ENCODE data around the gene FEV. TPM values are rescaled to one million over a fixed set of nuclear protein-coding genes. Genes with fewer than 3 reads are reported as not detected.

The FEV gene
- total RNA-seq, 1 donor from 2014 or later = not detected

DNA sequence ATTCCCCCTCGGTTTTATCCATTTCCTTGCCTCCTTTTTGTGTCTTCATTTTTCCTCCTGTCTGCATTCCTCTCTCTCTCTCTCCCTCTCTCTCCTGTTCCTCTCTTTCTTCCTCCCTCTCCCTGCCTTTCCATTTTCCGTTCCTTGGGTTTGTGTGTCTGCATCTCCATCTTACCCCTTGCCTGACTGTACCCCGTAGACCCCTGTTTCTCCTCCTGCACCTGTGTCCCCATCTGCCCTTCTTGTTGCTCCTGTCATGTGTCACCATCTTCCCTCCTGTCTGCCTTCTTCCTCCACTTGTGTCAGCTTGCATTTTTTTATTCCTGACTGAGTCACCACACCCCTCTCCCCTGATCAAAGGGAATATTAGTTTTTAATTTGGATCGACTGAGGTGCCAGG, 23.8 kb downstream of the FEV start:
- Histone ChIP-seq H3K4me1 (ENCODE audit: control insufficient read depth in 3 of 3, insufficient read depth in 3 of 3, low read length in 3 of 3) (peaks cover 3 to 5% (median 3%) of the 10 kb centered on the region in 3 donors), H3K27me3 (ENCODE audit: control insufficient read depth in 3 of 3, insufficient read depth in 3 of 3, low read length in 3 of 3) (peaks cover 64 to 76% (median 70%) of the 10 kb centered on the region in 3 donors), H3K9ac (ENCODE audit: low read depth in 1 of 3, low read length in 3 of 3) (no peak overlapping the region), H3K36me3 (ENCODE audit: control insufficient read depth in 3 of 3, insufficient read depth in 3 of 3, low read length in 3 of 3) (no peaks in the 10 kb centered on the region), H3K4me3 (ENCODE audit: low read length in 3 of 3) (no peak overlapping the region), H3K9me3 (ENCODE audit: control insufficient read depth in 3 of 3, low read length in 3 of 3) (no peaks in the 10 kb centered on the region), H3K27ac (ENCODE audit: low read depth, low read length) (no peak overlapping the region)

GRCh38 chr2:218960309-218961165, 24.4 kb downstream of the FEV start:
- Histone ChIP-seq H3K9me3 (ENCODE audit: control insufficient read depth in 3 of 3, low read length in 3 of 3) (no peaks in the 10 kb centered on the region), H3K27me3 (ENCODE audit: control insufficient read depth in 3 of 3, insufficient read depth in 3 of 3, low read length in 3 of 3) (peaks cover 64 to 76% (median 69%) of the 10 kb centered on the region in 3 donors), H3K9ac (ENCODE audit: low read depth in 1 of 3, low read length in 3 of 3) (no peak overlapping the region), H3K36me3 (ENCODE audit: control insufficient read depth in 3 of 3, insufficient read depth in 3 of 3, low read length in 3 of 3) (no peaks in the 10 kb centered on the region), H3K4me3 (ENCODE audit: low read length in 3 of 3) (no peak overlapping the region), H3K4me1 (ENCODE audit: control insufficient read depth in 3 of 3, insufficient read depth in 3 of 3, low read length in 3 of 3) (peaks cover 3 to 5% (median 3%) of the 10 kb centered on the region in 3 donors), H3K27ac (ENCODE audit: low read depth, low read length) (no peak overlapping the region)

- peak overlapping the region in 1 of 3 donors; percentile 55 for H3K4me3 ChIP-seq (ENCODE audit: low read length in 3 of 3)
- no peak overlapping the region for H3K27ac ChIP-seq (ENCODE audit: low read depth, low read length)
- H3K9ac ChIP-seq (ENCODE audit: low read depth in 1 of 3, low read length in 3 of 3) = no peak overlapping the region
- H3K4me1 ChIP-seq (ENCODE audit: control insufficient read depth in 3 of 3, insufficient read depth in 3 of 3, low read length in 3 of 3) = peaks cover 3 to 5% (median 3%) of the 10 kb centered on the region in 3 donors
- H3K36me3 ChIP-seq (ENCODE audit: control insufficient read depth in 3 of 3, insufficient read depth in 3 of 3, low read length in 3 of 3) = no peaks in the 10 kb centered on the region
- H3K9me3 ChIP-seq (ENCODE audit: control insufficient read depth in 3 of 3, low read length in 3 of 3) = no peaks in the 10 kb centered on the region
- peaks cover 64 to 80% (median 72%) of the 10 kb centered on the region in 3 donors for H3K27me3 ChIP-seq (ENCODE audit: control insufficient read depth in 3 of 3, insufficient read depth in 3 of 3, low read length in 3 of 3)
Measured at GRCh38 chr2:218959761-218960308, 25.1 kb downstream of the FEV start.

DNA sequence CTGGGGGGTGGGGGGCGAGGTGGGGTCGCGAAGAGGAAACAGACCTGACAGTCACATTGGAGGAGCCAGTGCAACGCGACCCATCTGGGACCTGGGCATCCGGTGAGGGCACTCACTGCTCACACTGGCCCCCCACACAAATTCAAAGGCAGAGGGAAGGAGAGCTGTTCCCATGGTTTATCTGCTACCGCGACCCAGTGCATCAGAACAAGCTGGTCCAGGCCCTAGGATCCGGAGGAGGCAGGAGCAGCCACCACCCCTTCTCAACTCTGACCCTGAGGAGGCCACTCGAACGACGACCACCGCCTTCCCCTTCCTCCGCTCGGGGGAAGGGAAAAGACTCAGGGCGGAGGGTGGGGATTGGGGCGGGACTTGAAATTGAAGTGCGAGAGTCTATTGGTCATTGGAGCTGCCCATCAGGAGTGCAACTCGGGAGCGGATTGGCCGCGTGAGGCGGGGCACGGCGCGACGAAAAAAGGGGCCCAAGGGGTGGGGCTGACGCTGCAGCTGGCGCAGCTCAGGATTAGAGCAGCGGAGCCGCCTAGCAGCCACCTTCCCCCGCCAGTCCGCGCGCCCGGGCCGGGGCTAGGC, 25.7 kb downstream of the FEV start, which contains the start of gene CDK5R2:
CDK5R2 (plus strand) TSS at position 526 of the 591 bp plus-strand sequence. CDS start 155 bp downstream, outside the sequence.
- peaks cover 3 to 5% (median 3%) of the 10 kb centered on the region in 3 donors for H3K4me1 ChIP-seq (ENCODE audit: control insufficient read depth in 3 of 3, insufficient read depth in 3 of 3, low read length in 3 of 3)

GRCh38 chr2:218958276-218958675, 26.7 kb downstream of the FEV start:
- Histone ChIP-seq H3K27me3 (ENCODE audit: control insufficient read depth in 3 of 3, insufficient read depth in 3 of 3, low read length in 3 of 3) (peaks cover 55 to 77% (median 65%) of the 10 kb centered on the region in 3 donors), H3K4me1 (ENCODE audit: control insufficient read depth in 3 of 3, insufficient read depth in 3 of 3, low read length in 3 of 3) (peaks cover 3 to 5% (median 3%) of the 10 kb centered on the region in 3 donors), H3K9ac (ENCODE audit: low read depth in 1 of 3, low read length in 3 of 3) (no peak overlapping the region), H3K36me3 (ENCODE audit: control insufficient read depth in 3 of 3, insufficient read depth in 3 of 3, low read length in 3 of 3) (no peaks in the 10 kb centered on the region), H3K27ac (ENCODE audit: low read depth, low read length) (no peak overlapping the region), H3K4me3 (ENCODE audit: low read length in 3 of 3) (no peak overlapping the region), H3K9me3 (ENCODE audit: control insufficient read depth in 3 of 3, low read length in 3 of 3) (no peaks in the 10 kb centered on the region)

More for the DNA sequence above, 25.7 kb downstream of the FEV start, which contains the start of gene CDK5R2:
- Histone ChIP-seq H3K27me3 (ENCODE audit: control insufficient read depth in 3 of 3, insufficient read depth in 3 of 3, low read length in 3 of 3) (peaks cover 61 to 77% (median 67%) of the 10 kb centered on the region in 3 donors), H3K27ac (ENCODE audit: low read depth, low read length) (no peak within 1 kb of the TSS), H3K9ac (ENCODE audit: low read depth in 1 of 3, low read length in 3 of 3) (no peak within 1 kb of the TSS), H3K4me3 (ENCODE audit: low read length in 3 of 3) (peak within 1 kb of the TSS in 1 of 3 donors; percentile 55), H3K9me3 (ENCODE audit: control insufficient read depth in 3 of 3, low read length in 3 of 3) (no peaks in the 10 kb centered on the region), H3K36me3 (ENCODE audit: control insufficient read depth in 3 of 3, insufficient read depth in 3 of 3, low read length in 3 of 3) (no peaks in the 10 kb centered on the region)

DNA sequence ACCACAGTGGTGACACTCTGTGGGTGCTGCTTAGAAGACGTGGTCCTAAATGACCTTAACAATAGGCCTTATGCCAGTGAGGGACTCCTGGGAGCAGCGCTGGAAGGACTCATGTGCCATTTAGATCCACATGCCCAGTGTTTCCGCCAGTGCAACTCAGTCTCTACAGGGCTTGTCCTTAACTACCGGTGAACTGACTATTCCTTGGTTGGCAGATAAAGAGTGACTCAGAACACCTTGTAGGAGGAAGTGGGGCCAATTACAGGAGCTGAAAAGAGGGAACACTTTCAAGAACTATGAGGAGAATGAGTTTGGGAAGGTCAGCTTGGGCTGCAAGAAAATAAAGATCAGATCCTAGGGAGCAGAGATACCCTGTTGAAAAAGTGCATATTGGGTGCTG, 27.3 kb downstream of the FEV start:
- Histone ChIP-seq H3K4me3 (ENCODE audit: low read length in 3 of 3) (no peak overlapping the region), H3K27ac (ENCODE audit: low read depth, low read length) (no peak overlapping the region), H3K27me3 (ENCODE audit: control insufficient read depth in 3 of 3, insufficient read depth in 3 of 3, low read length in 3 of 3) (peaks cover 49 to 74% (median 63%) of the 10 kb centered on the region in 3 donors), H3K4me1 (ENCODE audit: control insufficient read depth in 3 of 3, insufficient read depth in 3 of 3, low read length in 3 of 3) (peaks cover 3 to 5% (median 3%) of the 10 kb centered on the region in 3 donors), H3K9ac (ENCODE audit: low read depth in 1 of 3, low read length in 3 of 3) (no peak overlapping the region), H3K9me3 (ENCODE audit: control insufficient read depth in 3 of 3, low read length in 3 of 3) (no peaks in the 10 kb centered on the region), H3K36me3 (ENCODE audit: control insufficient read depth in 3 of 3, insufficient read depth in 3 of 3, low read length in 3 of 3) (no peaks in the 10 kb centered on the region)

DNA sequence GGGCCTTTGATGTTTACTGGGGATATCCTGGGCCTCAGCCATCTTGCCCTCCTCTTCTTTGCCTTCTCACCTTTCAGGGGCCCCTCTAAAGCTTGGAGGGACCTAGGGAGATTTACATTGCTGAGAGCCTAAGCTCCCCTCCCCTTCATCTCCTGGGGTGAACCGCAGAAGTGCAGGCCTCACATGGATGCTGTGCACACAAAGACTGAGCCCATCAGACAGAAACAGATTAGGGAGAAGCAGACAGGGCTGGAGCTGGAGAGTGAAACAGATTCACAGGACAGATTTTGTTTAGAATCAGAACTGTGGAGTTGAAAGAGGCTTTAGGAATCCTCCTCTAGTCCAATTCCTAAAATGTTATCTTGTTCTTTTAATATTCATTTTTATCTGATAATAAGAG, 28.9 kb downstream of the FEV start:
- no peaks in the 10 kb centered on the region for H3K9me3 ChIP-seq (ENCODE audit: control insufficient read depth in 3 of 3, low read length in 3 of 3)
- no peak overlapping the region for H3K27ac ChIP-seq (ENCODE audit: low read depth, low read length)
- H3K27me3 ChIP-seq (ENCODE audit: control insufficient read depth in 3 of 3, insufficient read depth in 3 of 3, low read length in 3 of 3) = peaks cover 36 to 58% (median 52%) of the 10 kb centered on the region in 3 donors
- no peak overlapping the region for H3K4me3 ChIP-seq (ENCODE audit: low read length in 3 of 3)
- no peaks in the 10 kb centered on the region for H3K36me3 ChIP-seq (ENCODE audit: control insufficient read depth in 3 of 3, insufficient read depth in 3 of 3, low read length in 3 of 3)
- peaks cover 3 to 5% (median 3%) of the 10 kb centered on the region in 3 donors for H3K4me1 ChIP-seq (ENCODE audit: control insufficient read depth in 3 of 3, insufficient read depth in 3 of 3, low read length in 3 of 3)
- no peak overlapping the region for H3K9ac ChIP-seq (ENCODE audit: low read depth in 1 of 3, low read length in 3 of 3)

DNA sequence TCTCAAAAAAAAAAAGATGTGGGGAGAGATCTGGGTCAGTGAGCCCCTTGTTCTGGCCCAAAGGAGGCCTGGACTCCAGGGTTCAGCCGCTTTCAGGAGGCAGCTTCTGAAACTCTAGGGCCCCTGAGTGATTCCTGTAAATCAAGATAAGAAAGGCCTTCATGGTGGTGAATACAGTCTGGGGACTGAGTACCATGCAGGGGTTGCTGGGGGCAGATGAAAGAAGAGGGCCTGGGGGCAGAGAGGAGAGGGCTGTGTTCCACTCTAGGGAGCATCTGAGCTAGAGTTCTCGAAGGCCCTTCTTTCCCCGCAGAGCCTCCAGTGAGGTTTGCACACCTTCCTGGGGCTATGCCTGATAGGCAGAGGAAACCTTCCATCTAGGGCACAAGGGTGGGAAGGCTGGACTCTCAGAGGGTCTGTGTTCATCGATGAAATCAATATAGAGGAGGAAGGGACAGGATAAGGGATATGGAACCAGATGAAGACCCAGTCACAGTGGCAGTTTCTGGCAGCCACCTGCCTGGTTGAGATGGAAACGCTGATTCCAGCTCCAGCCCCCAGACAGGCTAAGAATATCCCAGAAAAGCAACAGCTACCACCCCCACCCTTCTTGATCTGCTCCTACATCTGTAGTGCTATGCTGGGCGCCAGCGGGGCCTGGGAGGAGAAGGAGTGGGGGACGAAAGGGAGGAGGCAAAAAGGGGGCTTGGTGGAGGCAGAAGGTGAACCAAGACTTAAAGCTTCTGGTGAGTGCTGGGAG, 30.3 kb downstream of the FEV start:
- Histone ChIP-seq H3K27ac (ENCODE audit: low read depth, low read length) (no peak overlapping the region), H3K9ac (ENCODE audit: low read depth in 1 of 3, low read length in 3 of 3) (no peak overlapping the region), H3K4me1 (ENCODE audit: control insufficient read depth in 3 of 3, insufficient read depth in 3 of 3, low read length in 3 of 3) (peaks cover 0 to 2% (median 0%) of the 10 kb centered on the region in 3 donors), H3K27me3 (ENCODE audit: control insufficient read depth in 3 of 3, insufficient read depth in 3 of 3, low read length in 3 of 3) (peaks cover 28 to 50% (median 43%) of the 10 kb centered on the region in 3 donors), H3K36me3 (ENCODE audit: control insufficient read depth in 3 of 3, insufficient read depth in 3 of 3, low read length in 3 of 3) (no peaks in the 10 kb centered on the region), H3K9me3 (ENCODE audit: control insufficient read depth in 3 of 3, low read length in 3 of 3) (no peaks in the 10 kb centered on the region), H3K4me3 (ENCODE audit: low read length in 3 of 3) (no peak overlapping the region)

DNA sequence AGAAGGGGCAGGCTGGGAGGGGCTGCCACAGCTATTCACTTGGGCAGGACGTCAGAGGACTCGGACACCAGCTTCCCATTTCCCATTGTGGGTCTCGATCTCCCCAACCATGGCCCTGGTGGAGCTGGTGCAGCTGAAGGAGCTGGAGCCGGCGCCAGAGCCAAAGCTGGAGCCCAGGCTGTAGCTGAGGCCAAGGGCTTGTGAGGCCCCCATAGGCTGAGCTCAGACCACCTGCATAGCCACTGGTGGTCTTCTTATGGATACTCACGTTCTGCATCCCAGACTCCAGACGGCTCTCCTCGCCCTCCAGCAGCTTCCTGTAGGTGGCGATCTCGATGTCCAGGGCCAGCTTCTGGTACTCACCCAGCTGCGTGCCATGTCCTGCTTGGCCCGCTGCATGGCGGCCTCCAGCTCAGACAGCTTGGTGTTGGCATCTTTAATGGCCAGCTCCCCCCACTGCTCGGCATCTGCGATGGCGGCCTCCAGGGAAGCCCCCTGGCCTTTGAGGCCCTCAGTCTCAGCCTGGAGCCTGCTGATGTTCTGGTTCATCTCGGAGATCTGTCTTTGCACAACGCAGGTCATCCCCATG, 31.5 kb downstream of the FEV start:
- Histone ChIP-seq H3K4me1 (ENCODE audit: control insufficient read depth in 3 of 3, insufficient read depth in 3 of 3, low read length in 3 of 3) (no peaks in the 10 kb centered on the region), H3K9me3 (ENCODE audit: control insufficient read depth in 3 of 3, low read length in 3 of 3) (no peaks in the 10 kb centered on the region), H3K27me3 (ENCODE audit: control insufficient read depth in 3 of 3, insufficient read depth in 3 of 3, low read length in 3 of 3) (peaks cover 20 to 38% (median 36%) of the 10 kb centered on the region in 3 donors)

More for the DNA sequence above, 31.5 kb downstream of the FEV start:
- Histone ChIP-seq H3K27ac (ENCODE audit: low read depth, low read length) (no peak overlapping the region), H3K9ac (ENCODE audit: low read depth in 1 of 3, low read length in 3 of 3) (no peak overlapping the region), H3K4me3 (ENCODE audit: low read length in 3 of 3) (no peak overlapping the region), H3K36me3 (ENCODE audit: control insufficient read depth in 3 of 3, insufficient read depth in 3 of 3, low read length in 3 of 3) (no peaks in the 10 kb centered on the region)
